DMS153 (cell line): ENCODE results near the gene CXADR.
"Not testable (repeated sequence)": the region's sequence is repeated elsewhere in the genome, so short reads cannot be mapped to it uniquely, and the experiment has no call there.

Experiments
- DNase-seq: peaks from one replicate; lab custom pipeline; 2025; lab: John Stamatoyannopoulos, UW

The CXADR gene

DNA sequence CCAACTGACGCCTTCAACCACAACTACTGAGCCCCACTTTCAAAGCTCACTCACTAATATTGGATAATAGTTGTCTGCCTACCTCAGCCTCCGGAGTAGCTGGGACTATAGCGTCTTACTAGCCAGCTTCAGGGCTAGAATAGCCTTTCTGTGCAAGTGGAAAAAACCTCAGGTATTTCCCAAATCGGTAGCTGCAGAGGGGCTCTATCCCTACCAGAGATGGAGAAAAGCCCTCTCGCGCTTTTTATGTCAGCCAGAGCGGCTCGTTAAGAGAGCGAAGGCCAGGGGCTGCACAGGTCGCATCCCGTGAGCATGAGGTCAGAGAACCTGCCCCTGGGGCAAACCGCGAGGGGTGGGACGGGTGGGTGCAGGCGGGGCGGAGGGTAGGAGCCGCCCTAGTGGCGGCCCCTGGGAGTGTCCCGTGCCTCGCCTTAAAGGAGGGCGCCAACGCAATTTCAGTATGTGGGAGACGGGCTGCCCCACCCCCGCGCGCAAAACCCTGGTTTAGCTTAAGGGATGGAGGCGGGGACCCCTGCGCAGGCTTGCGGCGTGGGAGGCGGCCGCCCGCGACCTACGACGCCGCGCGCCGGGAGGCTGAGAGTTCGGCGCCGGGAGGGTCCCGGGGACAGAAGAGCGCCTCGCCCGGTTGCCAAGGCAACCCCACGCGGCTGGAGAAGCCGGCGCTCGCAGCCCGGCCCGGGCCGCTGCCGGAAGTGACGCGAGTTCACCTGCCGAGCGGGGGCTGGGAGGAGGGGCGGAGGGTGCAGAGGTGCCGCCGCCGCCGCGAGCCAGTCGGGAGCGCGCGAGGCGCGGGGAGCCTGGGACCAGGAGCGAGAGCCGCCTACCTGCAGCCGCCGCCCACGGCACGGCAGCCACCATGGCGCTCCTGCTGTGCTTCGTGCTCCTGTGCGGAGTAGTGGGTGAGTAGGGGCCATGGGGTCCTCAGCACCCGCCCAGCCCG, at the start of gene CXADR:
TSS of gene CXADR (plus strand) at position 791 of the 961 bp plus-strand sequence. CDS start at position 878, 87 bp downstream.
- DNase-seq, result peak; percentile 87

DNA sequence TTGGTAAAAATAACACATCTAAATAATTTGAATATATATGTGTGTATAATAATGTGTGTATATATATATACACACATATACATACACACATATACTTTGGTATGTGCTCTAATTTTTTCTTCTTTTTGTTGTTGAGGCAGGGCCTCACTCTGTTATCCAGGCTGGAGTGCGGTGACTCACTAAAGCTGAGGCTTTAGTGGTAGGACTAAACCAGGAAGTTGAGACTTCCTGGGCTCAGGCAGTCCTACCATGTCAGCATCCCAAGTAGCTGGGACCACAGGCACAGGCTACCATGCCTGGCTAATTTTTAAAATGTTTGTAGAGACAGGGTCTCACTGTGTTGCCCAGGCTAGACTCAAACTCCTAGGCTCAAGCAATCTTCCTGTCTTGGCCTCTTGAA, 46.7 kb upstream of the CXADR start:
- peak; percentile 29 for DNase-seq

DNA sequence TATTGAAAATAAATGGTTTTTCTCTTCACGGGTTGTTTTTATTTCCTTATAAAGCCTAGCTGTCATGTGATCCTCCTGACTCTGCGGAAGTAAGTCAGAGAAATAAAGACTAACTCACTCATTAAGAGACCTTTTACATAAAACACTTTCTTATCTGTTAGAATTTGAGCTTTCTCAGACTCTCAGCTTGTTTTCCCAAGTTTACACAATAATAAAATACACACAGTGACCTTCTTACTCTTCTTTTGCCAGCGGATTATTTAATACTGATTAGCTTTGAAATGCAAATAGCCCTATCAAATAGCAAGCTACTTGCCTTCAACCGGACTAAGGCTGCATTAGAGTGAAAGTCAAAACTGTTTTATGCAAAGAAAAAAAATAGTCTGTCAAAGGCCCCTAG, 45.5 kb upstream of the CXADR start:
- no peak for DNase-seq

DNA sequence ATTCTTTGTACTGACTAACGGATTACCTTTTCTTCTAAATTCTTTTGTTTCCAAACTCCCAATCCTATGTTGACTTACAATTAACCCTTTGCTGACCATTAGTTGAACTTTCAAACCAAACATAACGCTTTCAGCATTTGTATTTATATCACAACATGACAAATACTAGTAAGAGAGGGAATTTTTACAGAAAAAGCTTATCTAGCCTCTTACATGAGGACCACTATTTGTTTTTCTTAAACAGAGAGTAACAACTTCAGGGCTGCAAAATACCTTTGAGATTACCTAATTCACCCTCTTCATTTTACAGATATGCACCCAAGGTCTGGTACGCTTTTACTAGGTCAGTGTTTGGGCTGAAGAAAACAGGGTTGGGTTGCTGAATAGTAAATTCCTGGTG, 45.0 kb upstream of the CXADR start:
- no peak for DNase-seq

DNA sequence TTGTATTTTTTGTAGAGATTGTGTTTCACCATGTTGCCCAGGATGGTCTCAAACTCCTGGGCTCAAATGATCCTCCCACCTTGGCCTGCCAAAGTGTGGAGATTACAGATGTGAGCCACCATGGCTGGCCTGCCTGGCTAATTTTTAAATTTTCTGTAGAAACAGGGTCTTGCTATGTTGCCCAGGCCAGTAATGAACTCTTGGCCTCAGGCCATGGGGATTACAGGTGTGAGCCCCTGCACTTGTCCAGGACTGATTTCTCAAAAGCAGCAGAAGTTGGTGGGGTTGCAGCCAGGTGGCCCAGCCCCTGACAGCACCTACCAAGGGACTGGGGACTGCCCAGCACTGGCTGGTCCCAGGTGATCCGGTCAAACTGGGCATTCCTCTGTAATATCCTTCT, 44.1 kb upstream of the CXADR start:
- no peak for DNase-seq

DNA sequence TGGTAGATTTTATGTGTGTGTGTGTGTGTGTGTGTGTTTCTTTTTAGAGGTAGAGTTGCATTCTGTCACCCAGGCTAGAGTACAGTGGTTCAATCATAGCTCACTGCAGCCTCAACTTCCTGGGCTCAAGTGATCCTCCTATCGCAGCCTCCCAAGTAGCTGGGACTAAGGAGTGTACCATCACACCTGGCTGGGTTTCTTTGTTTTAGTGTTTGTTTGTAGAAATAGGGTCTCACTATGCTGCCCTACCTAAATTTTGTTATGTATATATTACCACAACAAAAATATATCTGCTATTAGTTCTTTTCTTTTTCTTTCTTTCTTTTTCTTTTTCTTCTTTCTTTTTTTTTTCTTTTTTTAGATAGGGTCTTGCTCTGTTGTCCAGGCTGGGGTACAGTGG, 43.1 kb upstream of the CXADR start:
- no peak for DNase-seq

DNA sequence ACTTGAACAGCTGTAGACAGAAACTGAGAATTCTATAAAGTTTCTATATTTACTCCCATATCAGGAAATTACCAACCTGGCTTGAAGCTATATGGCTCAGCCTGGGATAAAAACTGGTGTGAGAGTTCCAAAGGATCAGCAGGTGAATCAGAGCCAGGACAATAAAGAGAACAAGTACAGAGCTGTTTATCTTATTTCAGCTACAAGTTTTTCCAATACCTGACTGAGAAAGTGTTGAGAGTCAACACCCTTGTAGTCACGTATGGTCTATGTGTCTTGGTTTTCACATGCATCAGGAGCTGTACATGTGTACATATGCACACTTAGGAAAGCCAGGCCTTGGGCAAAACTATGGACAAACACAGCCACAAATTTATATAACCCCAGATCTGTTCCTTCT, 40.7 kb upstream of the CXADR start:
- DNase-seq, result no peak

DNA sequence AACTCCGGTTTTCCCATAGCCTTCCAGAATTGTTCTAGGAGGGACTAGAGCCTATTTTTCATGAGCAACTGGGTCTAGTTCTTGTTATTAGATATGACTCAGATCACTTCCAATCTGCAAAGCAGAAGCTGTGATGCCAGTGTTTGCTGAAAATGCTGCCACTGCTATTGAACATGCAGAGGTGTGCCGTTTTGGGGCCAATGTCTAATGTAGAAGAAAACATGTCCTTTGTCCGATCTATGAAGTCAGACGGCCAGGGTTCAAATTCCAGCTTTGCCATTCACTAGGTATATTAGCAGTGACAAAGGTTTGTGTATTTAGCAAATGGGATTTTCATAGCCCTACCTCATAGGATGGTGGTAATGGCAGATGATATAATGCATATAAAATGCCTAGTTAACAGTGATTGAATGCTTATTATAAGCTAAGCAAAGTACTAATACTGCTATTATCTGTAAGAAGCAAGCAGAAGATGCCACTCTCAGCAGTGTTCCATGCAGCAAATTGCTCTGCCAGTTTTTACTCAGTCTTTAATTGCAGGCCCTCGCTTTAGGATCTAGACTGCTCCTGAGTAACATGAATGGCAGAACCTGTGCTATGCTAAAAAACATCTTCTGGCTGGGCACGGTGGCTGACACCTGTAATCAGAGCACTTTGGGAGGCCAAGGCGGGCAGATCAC, 40.1 kb upstream of the CXADR start:
- no peak for DNase-seq

DNA sequence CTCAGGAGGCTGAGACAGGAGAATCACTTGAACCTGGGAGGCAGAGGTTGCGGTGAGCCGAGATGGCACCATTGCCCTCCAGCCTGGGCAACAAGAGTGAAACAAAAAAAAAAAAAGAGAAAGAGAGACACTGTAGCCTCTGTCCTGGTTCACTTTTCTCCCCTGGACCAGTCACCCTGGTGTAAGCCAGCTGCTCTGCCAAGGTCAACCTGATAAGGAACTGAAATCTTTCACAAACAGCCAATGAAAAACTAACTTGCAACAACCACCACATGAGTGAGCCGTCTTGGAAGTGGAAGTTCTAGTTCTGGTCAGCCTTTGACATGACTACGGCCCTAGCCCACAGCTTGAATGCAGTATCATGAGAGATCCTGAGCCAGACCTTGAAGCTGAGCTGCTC, 36.8 kb upstream of the CXADR start:
- DNase-seq, result no peak

DNA sequence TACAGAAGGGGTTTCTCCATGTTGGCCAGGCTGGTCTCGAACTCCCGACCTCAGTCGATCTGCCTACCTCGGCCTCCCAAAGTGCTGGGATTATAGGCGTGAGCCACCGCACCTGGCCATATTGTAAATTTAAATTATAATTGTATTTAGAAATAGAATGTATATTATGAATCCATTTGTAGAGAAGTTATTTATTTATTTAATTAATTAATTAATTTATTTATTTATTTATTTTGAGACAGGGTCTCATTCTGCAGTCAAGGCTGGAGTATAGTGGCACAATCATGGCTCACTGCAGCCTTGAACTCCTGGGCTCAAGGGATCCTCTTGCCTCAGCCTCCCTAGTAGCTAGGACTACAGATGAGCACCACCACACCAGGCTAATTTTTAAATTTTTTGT, 34.7 kb upstream of the CXADR start:
- DNase-seq, result not testable (repeated sequence)

DNA sequence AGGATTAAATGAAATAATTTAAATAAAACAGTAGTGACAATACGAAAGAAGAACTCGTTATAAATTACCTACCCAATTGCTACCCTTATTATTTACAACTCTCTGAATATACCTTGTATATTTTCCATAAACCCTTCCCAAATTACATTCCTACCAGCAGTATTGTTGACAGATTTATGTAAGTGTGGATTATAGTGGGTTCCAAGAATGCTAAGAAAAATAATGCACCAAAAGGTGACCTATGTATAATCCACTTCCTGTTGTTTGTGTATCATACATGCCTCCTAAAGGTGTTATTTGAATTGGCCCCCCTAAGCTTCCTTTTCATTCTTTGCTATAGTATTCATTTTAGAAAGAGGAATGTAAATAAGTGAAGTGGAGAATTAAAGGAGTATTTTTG, 33.2 kb upstream of the CXADR start:
- DNase-seq, result no peak

DNA sequence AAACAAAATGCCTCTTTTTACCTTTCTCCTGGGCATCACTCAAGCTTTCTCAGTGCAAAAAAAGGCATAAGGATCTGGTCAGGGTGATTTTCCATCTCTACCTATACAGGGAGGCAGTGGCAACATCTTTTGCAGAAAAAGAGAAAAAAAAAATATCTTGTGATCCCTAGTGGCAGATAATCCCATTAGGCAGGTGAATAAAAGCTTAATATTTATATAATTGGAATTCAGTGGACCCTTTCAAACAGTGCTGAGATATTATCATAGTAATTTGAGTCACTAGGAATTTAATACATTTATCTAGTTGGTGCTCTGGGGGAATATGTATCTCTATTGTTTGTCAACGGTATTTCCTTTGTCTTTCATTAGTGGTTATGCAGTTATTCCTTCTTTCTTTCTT, 29.9 kb upstream of the CXADR start:
- DNase-seq, result no peak

DNA sequence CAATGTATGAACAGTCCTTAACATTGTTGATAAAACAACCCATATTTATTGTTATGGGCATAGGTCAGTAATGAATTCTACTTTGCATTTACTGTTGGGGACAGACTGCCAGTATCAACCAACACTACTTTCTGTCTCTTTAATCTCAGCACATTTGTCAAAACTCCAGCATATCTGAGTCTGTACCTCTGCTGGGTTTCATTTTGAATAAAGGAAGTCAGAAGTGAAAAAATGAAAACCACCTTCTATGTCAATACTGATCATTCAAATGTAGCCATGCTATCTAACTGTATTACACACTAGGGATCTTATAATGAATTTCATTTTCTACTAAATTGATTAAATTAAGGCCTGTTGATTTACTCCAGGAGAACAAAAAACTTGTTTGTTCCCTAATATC, 24.2 kb upstream of the CXADR start:
- DNase-seq, result no peak

DNA sequence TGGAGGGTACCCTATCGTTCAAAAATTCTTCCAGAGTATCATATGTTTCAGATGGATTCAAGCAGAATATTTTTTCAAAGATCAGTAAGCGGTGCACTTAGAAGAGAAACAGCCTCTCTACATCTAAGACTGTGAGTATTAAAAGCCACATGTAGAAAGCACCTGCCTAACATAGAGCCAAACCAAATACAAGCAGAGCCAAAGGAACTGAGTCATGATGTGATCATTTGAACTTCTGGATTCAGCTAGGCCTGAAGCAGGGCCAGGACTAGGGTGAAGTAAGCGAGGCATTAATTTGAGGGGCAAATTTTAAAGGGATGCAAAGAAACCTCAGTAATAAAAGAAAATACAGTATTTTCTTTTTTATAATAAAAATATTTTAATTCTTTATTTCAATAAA, 23.3 kb upstream of the CXADR start:
- DNase-seq, result not testable (repeated sequence)

DNA sequence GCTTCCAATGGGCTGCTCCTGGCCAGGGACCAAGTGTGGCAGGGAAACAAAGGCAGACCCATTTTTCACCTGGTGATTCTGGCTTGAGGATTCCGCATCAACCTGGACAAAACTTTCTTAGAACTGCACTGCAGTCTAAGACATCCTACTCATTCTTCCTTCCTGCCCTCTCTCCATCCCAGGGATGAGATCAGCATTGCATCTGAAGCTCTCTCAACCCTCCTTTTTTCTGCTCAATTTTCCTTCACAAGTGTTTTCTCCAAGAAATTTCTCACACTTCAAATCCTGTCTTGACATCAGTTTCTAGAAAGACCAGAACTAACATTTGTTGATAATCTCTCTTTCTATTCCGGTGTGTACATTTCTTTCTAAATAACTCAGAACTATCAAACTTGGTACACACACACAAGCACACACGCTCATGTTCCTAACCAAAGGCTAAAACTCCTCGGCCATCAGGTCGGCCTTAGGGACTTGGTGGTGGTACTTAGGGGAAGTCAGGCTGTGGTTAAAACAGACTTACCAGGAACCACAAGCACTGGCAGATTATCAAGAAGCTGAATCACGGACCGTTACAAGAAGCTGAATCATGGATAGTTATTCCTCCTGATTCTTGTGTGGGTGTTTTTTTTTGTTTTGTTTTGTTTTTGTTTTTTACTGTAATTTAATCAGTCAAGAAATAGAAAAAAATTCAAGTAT, 21.0 kb upstream of the CXADR start:
- DNase-seq, result no peak

DNA sequence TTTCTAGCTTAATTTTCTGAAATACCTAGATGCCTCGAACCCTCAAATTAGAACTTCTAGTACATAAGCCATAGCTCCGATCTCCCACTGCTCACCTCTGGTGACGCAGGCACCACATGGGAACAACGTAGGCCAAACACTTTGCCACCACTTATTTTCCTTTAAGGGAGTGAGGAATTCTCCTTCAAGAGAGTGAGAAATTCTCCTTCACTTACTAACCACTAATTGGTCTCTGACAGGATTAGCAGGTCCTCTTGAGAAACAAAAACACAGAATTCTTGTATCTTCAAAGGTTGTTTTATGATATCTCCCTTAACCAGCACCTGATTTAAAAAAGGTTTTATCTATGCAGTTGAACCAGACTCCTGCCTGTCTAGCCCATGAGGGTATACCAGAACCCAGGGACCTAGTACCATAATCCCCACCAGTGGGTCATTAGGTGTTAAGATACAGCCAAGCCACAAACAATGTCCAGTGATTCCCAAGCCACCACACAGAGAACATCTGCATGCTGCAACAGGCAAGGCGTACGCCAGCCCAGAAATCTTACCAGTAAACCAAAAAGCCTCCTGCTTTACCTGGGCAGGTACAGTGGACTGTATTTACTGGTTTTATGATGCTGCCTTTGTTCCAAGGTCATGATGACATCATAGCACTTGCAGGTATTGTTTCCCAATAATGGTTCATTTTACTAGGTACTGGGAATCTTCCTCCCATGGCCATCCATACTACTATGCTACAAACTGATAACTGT, 20.3 kb upstream of the CXADR start:
- no peak for DNase-seq

DNA sequence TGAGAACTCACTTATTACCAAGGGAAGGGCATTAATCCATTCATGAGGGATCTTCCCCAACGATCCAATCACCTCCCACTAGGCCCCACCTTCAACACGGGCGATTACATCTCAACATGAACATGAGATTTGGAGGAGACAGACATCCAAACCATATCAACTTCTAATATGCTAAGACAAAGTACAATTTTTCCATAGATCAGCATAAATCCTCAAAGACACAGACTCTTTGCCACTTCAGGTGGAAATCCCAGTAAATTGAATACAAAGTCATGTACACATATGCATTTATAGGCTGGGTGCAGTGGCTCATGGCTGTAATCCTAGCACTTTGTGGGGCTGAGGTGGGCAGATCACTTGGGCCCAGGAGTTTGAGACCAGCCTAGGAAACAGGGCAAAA, 18.8 kb upstream of the CXADR start:
- no peak for DNase-seq

DNA sequence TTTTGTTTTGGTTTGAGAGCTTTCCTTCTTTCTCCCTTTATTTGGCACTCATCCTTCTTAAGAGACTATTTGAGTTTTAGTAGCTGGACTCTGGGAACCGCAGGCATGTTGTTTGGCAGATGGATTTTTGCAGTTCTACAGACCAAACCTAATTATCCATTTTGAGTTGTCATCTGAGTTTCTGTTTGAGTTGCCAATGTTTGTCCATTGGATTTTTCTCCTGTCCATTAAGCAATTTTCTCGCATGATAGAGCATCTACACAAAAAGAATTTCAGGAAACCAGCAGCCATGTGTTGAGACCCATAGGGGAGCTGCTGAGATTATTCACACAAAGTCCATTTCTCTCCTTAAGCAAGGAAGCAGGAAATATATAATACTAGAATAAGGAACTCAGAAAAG, 17.2 kb upstream of the CXADR start:
- DNase-seq, result no peak

DNA sequence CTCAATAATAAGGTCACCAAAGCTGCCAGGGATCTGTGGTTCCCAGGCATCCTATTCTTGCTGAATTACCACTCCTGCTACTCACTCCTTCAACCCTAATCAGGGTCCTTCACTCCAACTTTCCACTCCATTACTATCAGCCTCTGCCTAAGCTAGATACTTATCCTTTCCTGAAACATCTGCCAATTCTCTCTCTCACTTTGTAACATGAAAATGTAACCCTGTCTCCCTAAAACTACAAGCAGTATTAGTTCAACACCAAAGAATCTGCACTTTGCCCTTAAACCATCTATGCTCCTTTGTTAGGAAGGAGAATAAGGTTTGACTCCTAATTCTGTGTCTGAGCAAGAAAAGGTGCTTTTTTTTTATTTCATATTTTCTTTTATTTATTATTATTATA, 15.5 kb upstream of the CXADR start:
- no peak for DNase-seq

DNA sequence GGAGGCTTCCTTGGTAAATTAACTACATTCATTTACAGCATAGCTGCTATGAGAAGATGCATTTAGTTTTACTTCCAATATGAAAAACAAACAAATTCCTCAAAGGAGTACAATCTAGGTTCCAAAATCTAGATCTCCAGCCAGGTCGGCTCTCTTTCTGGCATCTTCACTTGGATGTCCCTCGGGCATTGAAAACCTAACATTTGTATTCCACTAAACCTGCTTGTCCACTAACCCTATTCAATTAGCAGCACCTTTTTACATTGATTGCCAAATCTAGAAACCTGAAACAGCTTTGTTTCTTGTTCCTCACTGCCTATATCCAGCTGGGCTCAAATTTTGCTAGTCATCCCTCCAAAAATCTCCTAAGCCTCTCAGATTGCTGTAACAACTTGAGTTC, 14.3 kb upstream of the CXADR start:
- no peak for DNase-seq

DNA sequence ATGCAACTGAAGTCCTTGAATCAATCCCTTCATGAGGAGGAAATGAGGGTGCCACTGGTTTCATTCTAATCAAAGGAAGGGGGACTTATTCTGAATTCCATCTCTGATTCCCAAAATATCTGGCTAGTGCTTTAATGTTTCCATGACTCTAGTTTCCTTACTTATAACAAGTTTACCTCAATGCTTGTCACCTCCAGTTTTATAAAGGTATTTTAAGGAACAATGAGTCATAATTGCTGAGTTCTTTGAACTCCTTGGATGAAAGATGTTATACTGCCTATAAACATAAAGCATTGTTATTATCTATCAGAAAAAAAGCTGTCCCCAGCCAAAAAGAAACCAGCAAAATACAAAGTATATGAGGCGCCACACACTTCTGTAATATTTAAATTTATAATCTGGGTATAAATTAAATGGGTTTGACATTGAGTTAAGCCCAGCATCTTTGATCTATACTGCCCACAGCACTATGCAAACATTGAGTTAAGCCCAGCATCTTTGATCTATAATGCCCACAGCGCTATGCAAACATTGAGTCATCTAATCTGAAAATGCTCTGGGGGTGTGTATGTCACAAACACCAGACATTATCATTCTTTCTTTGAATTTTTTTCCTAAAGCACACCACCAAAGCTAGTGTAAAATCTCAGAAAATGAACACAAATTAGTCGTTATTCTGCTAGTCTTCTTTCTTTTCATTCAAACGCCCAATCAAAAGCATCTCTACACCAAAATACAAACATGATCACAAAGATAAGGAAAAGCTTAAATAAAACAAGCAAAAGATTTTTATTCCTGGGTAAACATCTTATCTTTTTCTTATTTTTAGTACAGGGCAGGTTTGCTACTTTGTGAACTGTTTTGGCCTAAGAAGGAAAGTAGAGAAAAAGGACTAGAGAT, 11.5 kb upstream of the CXADR start:
- peak; percentile 44 for DNase-seq
